SK-N-SH (cell line): ENCODE data around the gene SREBF2. TPM values are rescaled to one million over a fixed set of nuclear protein-coding genes. Genes with fewer than 3 reads are reported as not detected.

ENCODE experiments used
- CTCF ChIA-PET: fragments of 300-600, 350-600 bp; formaldehyde crosslinking; extraction: SDS; loops from one replicate; lab custom pipeline; 2021; lab: Yijun Ruan, JAX
- POLR2A ChIA-PET: fragments of 350-600 bp; sonication (Branson Sonifier 250); formaldehyde crosslinking; extraction: SDS; loops from one replicate; lab custom pipeline; 2020; ENCODE audit warnings: antibody characterized with exemption, inconsistent platforms; lab: Yijun Ruan, JAX
- DNase-seq: peaks from one replicate; pipeline ENCODE4 v3.0.0; 2012
- H2AFZ ChIP-seq: fragments of 200-600 bp; sonication (generic); 2 replicates; pipeline ENCODE4 v1.8.1; 2016; ENCODE audit warnings: antibody characterized with exemption, mild to moderate bottlenecking, low read depth
- H3F3A ChIP-seq: fragments of 200-600 bp; sonication (generic); replicated peaks from 2 replicates; pipeline ENCODE3; 2016; ENCODE audit warnings: antibody characterized with exemption, mild to moderate bottlenecking; ENCODE audit not compliant: insufficient read depth
- H3K27ac ChIP-seq, 2 experiments: fragments of 200-500 bp in 1 of 2; fragments of 200-600 bp in 1 of 2; sonication (Bioruptor generic) in 1 of 2; sonication (generic), shearing (Covaris generic) in 1 of 2; 2 replicates each; pipeline versions ENCODE4 v1.5.1 to v1.6.1; 2014 to 2016; ENCODE audit warnings: low read depth in 2 of 2, inconsistent platforms in 1 of 2, low read length in 1 of 2, mild to moderate bottlenecking in 1 of 2, mixed read lengths in 1 of 2
- H3K27me3 ChIP-seq: fragments of 200-600 bp; sonication (generic), shearing (Covaris generic); 2 replicates; pipeline ENCODE4 v1.6.1; 2016; ENCODE audit warnings: mixed run types; ENCODE audit not compliant: insufficient read depth
- H3K36me3 ChIP-seq, 2 experiments: fragments of 200-500 bp in 1 of 2; fragments of 200-600 bp in 1 of 2; sonication (Bioruptor generic) in 1 of 2; sonication (generic) in 1 of 2; replicated peaks in 1 of 2; 2 replicates each; pipeline versions ENCODE3 to v1.5.1; 2014 to 2016; ENCODE audit warnings: low read length in 1 of 2, mild to moderate bottlenecking in 1 of 2; ENCODE audit not compliant: insufficient read depth in 2 of 2, control insufficient read depth in 1 of 2
- H3K4me1 ChIP-seq, 2 experiments: fragments of 200-500 bp in 1 of 2; fragments of 200-600 bp in 1 of 2; sonication (Bioruptor generic) in 1 of 2; sonication (generic), shearing (Covaris generic) in 1 of 2; 2 replicates each; pipeline versions ENCODE4 v1.5.1 to v1.6.1; 2014 to 2016; ENCODE audit warnings: low read depth in 1 of 2, low read length in 1 of 2, mixed run types in 1 of 2; ENCODE audit not compliant: insufficient read depth in 2 of 2, control insufficient read depth in 1 of 2
- H3K4me2 ChIP-seq: fragments of 200-600 bp; sonication (generic), shearing (Covaris generic); 2 replicates; pipeline ENCODE4 v1.6.1; 2017; ENCODE audit warnings: mixed run types
- H3K4me3 ChIP-seq, 2 experiments: fragments of 200-500 bp in 1 of 2; fragments of 200-600 bp in 1 of 2; sonication (Bioruptor generic) in 1 of 2; sonication (generic), shearing (Covaris generic) in 1 of 2; 2 replicates each; pipeline versions ENCODE4 v1.5.1 to v1.8.1; 2014 to 2016; ENCODE audit warnings: low read depth in 2 of 2, inconsistent platforms in 1 of 2, low read length in 1 of 2, mild to moderate bottlenecking in 1 of 2, mixed read lengths in 1 of 2, moderate library complexity in 1 of 2
- H3K79me2 ChIP-seq: fragments of 200-600 bp; sonication (generic); 2 replicates; pipeline ENCODE4 v1.8.1; 2017; ENCODE audit warnings: mild to moderate bottlenecking; ENCODE audit not compliant: insufficient read depth
- H3K9ac ChIP-seq: fragments of 200-600 bp; sonication (generic); 2 replicates; pipeline ENCODE4 v1.6.1; 2017; ENCODE audit warnings: mixed run types
- H3K9me2 ChIP-seq: fragments of 200-600 bp; sonication (generic); 2 replicates; pipeline ENCODE4 v1.6.1; 2017; ENCODE audit warnings: mixed run types
- H3K9me3 ChIP-seq: fragments of 200-600 bp; sonication (generic); 2 replicates; pipeline ENCODE4 v1.6.1; 2017; ENCODE audit warnings: mixed run types, mild to moderate bottlenecking, moderate library complexity
- H4K20me1 ChIP-seq: fragments of 200-600 bp; sonication (generic); 2 replicates; pipeline ENCODE4 v1.6.1; 2017; ENCODE audit warnings: mild to moderate bottlenecking, mixed run types; ENCODE audit not compliant: insufficient read depth
- EZH2phosphoT487 ChIP-seq: fragments of 200-600 bp; sonication (generic); IDR thresholded peaks from 2 replicates; pipeline ENCODE4 v1.6.1; 2017; ENCODE audit warnings: low read depth, mixed run types, mild to moderate bottlenecking, antibody characterized with exemption, moderate library complexity, borderline replicate concordance
- FOSL2 ChIP-seq: IDR thresholded peaks from 2 replicates; pipeline ENCODE4 v1.4.0; 2012; ENCODE audit warnings: low read depth, mild to moderate bottlenecking, moderate library complexity, borderline replicate concordance
- GABPA ChIP-seq: IDR thresholded peaks from 2 replicates; pipeline ENCODE4 v1.4.0; 2012; ENCODE audit warnings: low read depth, mild to moderate bottlenecking
- MEF2A ChIP-seq: IDR thresholded peaks from 2 replicates; pipeline ENCODE4 v1.4.0; 2012; ENCODE audit warnings: low read depth, borderline replicate concordance
- POLR2AphosphoS5 ChIP-seq: IDR thresholded peaks from 2 replicates; pipeline ENCODE4 v1.6.1; 2012; ENCODE audit warnings: low read depth, low read length
- RAD21 ChIP-seq: IDR thresholded peaks from 2 replicates; pipeline ENCODE4 v1.6.1; 2012; ENCODE audit warnings: mild to moderate bottlenecking, low read length
- RCOR1 ChIP-seq: fragments of 150-350 bp; IDR thresholded peaks from 2 replicates; pipeline ENCODE4 v1.6.1; 2017; ENCODE audit warnings: antibody characterized with exemption, low read length
- RXRA ChIP-seq: IDR thresholded peaks from 2 replicates; pipeline ENCODE4 v1.4.0; 2012; ENCODE audit warnings: low read depth, mild to moderate bottlenecking, borderline replicate concordance
- SIN3A ChIP-seq: IDR thresholded peaks from 2 replicates; pipeline ENCODE4 v1.6.1; 2012; ENCODE audit warnings: low read depth, mild to moderate bottlenecking, low read length, moderate library complexity, borderline replicate concordance
- SMC3 ChIP-seq: IDR thresholded peaks from 2 replicates; pipeline ENCODE4 v1.6.1; 2012; ENCODE audit warnings: low read depth, low read length, improper control_type of control experiment
- TAF1 ChIP-seq: IDR thresholded peaks from 2 replicates; pipeline ENCODE4 v1.6.1; 2012; ENCODE audit warnings: low read depth, mild to moderate bottlenecking, low read length, moderate library complexity, borderline replicate concordance
- TCF12 ChIP-seq: IDR thresholded peaks from 2 replicates; pipeline ENCODE4 v1.4.0; 2012
- TEAD4 ChIP-seq: IDR thresholded peaks from 2 replicates; pipeline ENCODE4 v1.4.0; 2012; ENCODE audit warnings: mild to moderate bottlenecking, borderline replicate concordance; ENCODE audit not compliant: insufficient read depth
- USF1 ChIP-seq: IDR thresholded peaks from 2 replicates; pipeline ENCODE4 v1.4.0; 2012; ENCODE audit warnings: low read depth, borderline replicate concordance
- WGBS: methylation state at CpG from one replicate; pipeline ENCODE4 v1.1.6; 2017; ENCODE audit warnings: low lambda C conversion rate; 5-methylcytosine and 5-hydroxymethylcytosine counted together
- polyA plus RNA-seq, 3 experiments: library from polyadenylated mRNA; depleted of rRNA; stranded (reverse); fragments of >200 nt; gene quantifications; 2 replicates each; pipeline ENCODE4 v1.2.3, GENCODE V29; 2012
- TF ChIP-seq, protein P1 (sequence below): IDR thresholded peaks from 2 replicates; pipeline ENCODE4 v1.6.1; 2012; ENCODE audit warnings: mild to moderate bottlenecking, low read depth, low read length, moderate library complexity

SREBF2 gene
- polyA plus RNA-seq, 1 of the 3 experiments (the other 2 are of a cell fraction) = 7.5 TPM

- Histone ChIP-seq H3K27ac (no peak overlapping the region), H3F3A (no peaks in the 10 kb centered on the region), H2AFZ (no peak overlapping the region), H3K36me3 (no peaks in the 10 kb centered on the region)
- TF ChIP-seq EZH2phosphoT487 = no peak
- TF ChIP-seq RAD21 = no peak
- TF ChIP-seq, protein P1, sequence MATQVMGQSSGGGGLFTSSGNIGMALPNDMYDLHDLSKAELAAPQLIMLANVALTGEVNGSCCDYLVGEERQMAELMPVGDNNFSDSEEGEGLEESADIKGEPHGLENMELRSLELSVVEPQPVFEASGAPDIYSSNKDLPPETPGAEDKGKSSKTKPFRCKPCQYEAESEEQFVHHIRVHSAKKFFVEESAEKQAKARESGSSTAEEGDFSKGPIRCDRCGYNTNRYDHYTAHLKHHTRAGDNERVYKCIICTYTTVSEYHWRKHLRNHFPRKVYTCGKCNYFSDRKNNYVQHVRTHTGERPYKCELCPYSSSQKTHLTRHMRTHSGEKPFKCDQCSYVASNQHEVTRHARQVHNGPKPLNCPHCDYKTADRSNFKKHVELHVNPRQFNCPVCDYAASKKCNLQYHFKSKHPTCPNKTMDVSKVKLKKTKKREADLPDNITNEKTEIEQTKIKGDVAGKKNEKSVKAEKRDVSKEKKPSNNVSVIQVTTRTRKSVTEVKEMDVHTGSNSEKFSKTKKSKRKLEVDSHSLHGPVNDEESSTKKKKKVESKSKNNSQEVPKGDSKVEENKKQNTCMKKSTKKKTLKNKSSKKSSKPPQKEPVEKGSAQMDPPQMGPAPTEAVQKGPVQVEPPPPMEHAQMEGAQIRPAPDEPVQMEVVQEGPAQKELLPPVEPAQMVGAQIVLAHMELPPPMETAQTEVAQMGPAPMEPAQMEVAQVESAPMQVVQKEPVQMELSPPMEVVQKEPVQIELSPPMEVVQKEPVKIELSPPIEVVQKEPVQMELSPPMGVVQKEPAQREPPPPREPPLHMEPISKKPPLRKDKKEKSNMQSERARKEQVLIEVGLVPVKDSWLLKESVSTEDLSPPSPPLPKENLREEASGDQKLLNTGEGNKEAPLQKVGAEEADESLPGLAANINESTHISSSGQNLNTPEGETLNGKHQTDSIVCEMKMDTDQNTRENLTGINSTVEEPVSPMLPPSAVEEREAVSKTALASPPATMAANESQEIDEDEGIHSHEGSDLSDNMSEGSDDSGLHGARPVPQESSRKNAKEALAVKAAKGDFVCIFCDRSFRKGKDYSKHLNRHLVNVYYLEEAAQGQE = no peak
- TF ChIP-seq SIN3A = no peak
- no peak for TF ChIP-seq MEF2A
- no peak for TF ChIP-seq TAF1
- TF ChIP-seq POLR2AphosphoS5 = no peak
- no peak for TF ChIP-seq FOSL2
- TF ChIP-seq RCOR1 = no peak
- TF ChIP-seq, all 33 proteins: peak for 0
- no peaks in the 10 kb centered on the region for H4K20me1 ChIP-seq
- no peaks in the 10 kb centered on the region for H3K27me3 ChIP-seq
- no peaks in the 10 kb centered on the region for H3K79me2 ChIP-seq
- no peaks in the 10 kb centered on the region for H3K9me2 ChIP-seq
- ChIA-PET POLR2A (no interaction called here), CTCF (interaction anchor here (0.9 kb wide), 1 partner anchor 10 kb away, joined by 4 read pairs; no protein-coding TSS in a partner anchor)
- WGBS = no CpG with 5 or more reads among the region's 2 CpGs
- DNase-seq = no peak
- H3K9me3 ChIP-seq = no peaks in the 10 kb centered on the region
- H3K9ac ChIP-seq = no peak overlapping the region
- H3K4me1 ChIP-seq = peaks cover 0 to 3% of the 10 kb centered on the region in 2 experiments; a peak in 1 of 4 replicates
- no peak overlapping the region for H3K4me2 ChIP-seq
- no peak overlapping the region for H3K4me3 ChIP-seq
Measured at GRCh38 chr22:41847300-41847699, 14.4 kb downstream of the SREBF2 start.

DNA sequence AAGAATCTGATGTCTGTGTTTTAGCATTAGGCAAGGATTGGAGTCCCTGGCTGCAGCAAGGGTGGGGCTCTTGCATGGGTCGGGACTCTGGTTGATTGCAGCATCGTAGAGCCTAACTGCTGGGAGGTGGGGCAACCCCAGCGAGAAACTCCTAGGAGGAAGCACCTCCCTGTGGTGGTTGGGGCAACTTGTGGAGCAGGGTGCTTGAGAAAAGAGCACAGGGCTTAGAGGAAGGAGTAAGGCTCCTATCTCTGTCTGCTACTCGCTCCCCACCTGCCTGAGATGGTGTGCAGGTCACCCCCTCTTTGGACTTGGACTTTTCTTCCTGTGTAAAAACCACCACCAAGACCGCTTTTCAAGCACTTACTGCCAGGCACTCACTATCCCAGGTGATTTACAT lies 15.6 kb downstream of the SREBF2 start:
- Histone ChIP-seq H3K4me1 (peaks cover 0 to 3% of the 10 kb centered on the region in 2 experiments; a peak in 1 of 4 replicates), H3K9ac (no peak overlapping the region), H2AFZ (no peak overlapping the region), H3K9me3 (no peaks in the 10 kb centered on the region), H3K79me2 (no peaks in the 10 kb centered on the region), H3F3A (no peaks in the 10 kb centered on the region), H3K4me2 (no peak overlapping the region), H3K27me3 (no peaks in the 10 kb centered on the region), H4K20me1 (no peaks in the 10 kb centered on the region), H3K36me3 (no peaks in the 10 kb centered on the region), H3K9me2 (no peaks in the 10 kb centered on the region), H3K27ac (no peak overlapping the region; a peak in 1 of 4 replicates), H3K4me3 (no peak overlapping the region)
- DNase-seq = no peak
- ChIA-PET POLR2A (no interaction called here), CTCF (no interaction called here)
- 80% methylated on average over 4 of the region's 5 CpGs for WGBS
- TF ChIP-seq RXRA (no peak), TCF12 (no peak), RAD21 (no peak), TAF1 (no peak), USF1 (no peak), SMC3 (no peak), GABPA (no peak), RCOR1 (no peak), TEAD4 (no peak)
